GM19099 (cell line): Measurements from ENCODE around the gene LDLRAD2.

Source experiments
- POLR2A ChIP-seq: IDR thresholded peaks from 3 replicates; pipeline ENCODE4 v1.6.1; 2011; ENCODE audit warnings: low read depth; ENCODE audit not compliant: insufficient read length; ENCODE audit errors: extremely low read depth

LDLRAD2 gene, protein sequence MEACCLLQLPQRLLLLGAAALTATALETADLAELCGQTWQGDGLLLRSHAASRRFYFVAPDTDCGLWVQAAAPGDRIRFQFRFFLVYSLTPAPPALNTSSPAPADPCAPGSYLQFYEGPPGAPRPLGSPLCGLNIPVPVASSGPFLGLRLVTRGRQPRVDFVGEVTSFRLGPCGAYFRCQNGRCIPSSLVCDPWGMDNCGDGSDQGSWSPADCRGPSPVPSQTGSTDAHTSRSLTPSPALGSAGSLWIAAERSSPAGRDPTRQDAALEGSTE

DNA sequence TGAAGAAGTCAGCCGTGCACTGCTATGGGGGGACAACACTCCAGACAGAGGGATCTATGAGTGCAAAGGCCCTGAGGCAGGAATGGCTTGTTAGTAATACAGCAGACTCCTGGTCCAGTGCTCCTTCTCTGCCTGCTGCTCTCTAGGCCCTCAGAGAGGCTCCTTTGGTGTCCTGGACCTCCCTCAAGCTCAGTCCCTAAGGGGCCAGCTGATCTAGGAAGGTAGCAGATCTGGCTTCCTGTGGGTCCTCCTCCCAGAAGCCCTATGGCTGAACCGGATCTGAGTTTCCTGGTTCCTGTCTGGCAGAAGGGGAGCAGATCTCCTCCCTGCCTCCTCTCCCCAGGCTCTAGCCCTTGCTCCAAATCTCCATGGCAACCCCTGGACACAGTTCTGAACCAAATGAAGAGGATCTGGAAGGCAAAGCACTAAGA, at the start of gene LDLRAD2:
TSS of gene LDLRAD2 (plus strand) at position 391 of the 431 bp plus-strand sequence. CDS start 187 bp downstream, outside the sequence.
- no peak for TF ChIP-seq POLR2A

DNA sequence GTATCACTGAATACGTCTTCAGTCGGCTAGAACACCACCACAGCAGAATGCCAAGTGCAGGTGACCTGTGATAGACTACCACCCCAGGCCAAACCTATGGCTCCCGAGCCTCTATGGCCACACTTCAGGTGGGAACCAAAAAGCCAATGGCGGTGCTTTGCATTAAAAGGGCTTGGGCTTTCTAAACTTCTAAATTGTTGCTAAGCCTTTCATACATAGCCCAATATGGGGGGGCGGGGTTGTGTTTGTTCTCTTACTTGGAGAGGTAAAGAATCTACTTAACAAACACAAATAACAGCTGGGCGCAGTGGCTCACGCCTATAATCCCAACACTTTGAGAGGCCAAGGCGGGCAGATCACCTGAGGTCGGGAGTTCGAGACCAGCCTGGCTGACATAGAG, 48.8 kb upstream of the LDLRAD2 start:
- no peak for TF ChIP-seq POLR2A

DNA sequence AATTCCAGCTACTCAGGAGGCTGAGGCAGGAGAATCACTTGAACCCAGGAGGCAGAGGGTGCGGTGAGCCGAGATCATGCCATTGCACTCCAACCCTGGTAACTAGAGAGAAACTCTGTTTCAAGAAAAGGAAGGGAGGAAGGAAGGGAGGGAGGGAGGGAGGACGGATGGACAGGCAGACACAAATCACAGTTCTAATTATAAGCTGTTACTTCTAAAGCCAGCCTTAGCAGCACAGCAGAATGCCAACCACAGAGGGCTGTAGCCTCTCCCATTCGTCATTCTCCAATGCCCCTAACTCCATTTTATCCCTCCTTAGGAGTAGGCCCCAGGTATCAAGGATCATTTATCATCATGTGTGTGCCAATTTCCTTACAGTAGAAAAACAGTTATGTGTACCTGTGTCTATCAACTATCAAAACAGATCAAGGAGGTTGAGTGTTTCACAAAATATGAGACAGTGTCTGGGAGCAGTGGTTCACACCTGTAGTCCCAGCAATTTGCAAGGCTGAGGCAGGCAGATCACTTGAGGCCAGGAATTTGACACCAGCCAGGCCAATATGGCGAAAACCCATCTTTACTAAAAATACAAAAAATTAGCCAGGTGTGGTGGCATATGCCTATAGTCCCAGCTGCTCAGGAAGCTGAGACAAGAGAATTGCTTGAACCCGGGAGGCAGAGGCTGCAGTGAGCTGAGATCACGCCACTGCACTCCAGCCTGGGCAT, 48.2 kb upstream of the LDLRAD2 start:
- TF ChIP-seq POLR2A: no peak

DNA sequence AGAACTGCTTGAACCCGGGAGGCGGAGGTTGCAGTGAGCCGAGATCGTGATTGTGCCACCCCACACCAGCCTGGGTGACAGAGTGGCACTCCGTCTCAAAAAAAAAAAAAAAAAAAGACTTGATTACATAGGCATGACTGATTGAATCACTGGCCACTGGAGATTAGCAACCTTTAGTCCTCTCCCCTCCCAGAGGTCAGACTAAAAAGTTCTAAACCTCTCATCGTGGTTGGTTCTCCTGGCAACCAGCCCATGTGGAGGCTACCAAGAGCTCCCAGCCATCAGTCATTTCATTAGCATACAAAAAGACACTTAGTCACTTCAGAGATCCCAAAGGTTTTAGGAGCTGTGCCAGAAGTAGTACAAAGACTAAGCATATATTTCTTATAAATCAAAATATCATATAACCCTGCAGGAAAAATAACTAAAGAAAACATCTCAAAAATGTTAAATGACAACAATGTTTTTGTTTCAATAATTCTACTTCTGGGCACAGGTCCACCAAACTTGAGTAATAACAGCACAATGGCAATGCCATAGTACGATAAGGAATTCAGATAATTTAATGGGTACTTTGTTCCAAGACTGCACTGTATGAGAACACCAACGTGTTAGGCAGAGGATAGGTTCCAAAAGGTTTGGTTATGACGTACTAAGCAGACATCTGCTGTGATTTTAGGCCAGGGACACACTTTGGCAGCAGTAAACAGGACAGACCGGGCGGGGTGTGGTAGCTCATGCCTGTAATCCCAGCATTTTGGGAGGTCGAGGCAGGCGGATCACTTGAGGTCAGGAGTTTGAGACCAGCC, 47.2 kb upstream of the LDLRAD2 start:
- no peak for TF ChIP-seq POLR2A

DNA sequence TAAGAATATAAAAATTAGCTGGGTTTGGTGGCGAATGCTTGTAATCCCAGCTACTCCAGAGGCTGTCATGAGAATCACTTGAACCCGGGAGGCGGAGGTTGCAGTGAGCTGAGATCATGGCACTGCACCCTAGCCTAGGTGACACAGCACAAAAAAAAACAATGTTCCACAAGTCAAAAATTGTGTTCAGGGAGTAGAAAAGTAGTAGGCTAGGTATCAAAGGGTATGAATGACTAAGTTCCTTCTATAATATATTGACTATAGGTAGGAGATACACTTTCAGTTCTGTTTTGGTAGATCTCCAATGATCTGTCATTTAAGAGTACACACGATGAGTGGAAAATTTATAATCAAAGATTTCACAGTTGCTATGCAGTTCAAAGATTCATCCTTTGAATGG, 45.9 kb upstream of the LDLRAD2 start:
- no peak for TF ChIP-seq POLR2A

DNA sequence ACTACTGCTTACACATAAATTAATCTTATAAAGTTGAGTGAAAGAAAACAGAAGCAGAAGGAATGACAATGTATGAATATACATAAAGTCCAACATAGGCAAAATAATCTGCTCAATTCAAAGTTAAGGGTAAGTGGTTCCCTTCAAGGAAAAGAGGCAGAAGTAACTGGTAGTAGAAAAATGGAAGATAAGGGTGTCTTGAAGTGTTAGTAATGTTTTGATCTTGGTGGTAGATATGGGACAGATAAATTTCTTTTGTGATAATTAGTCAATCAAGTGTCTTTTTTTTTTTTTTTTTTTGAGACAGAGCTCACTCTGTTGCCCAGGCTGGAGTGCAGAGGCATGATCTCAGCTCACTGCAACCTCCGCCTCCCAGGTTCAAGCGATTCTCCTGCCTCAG, 41.9 kb upstream of the LDLRAD2 start:
- no peak for TF ChIP-seq POLR2A

DNA sequence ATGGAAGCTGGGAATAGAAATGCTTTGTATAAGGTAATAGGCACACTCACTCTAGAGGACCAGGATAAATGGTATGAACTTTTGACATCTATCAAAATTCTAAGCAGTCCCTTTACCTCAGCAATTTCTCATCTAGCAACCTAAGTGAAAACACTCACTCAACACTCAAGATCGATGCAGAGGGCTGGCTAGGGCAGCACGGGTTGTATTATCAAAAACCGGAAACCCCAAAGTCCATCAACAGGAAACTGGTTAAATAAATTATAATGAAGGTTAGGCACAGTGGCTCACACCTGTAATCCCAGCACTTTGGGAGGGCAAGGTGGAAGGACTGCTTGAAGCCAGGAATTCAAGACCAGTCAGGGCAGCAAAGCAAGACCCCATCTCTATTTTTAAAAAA, 38.5 kb upstream of the LDLRAD2 start:
- TF ChIP-seq POLR2A: no peak

GRCh38 chr1:21774835-21775549, 37.1 kb upstream of the LDLRAD2 start:
- TF ChIP-seq POLR2A: no peak

- TF ChIP-seq POLR2A: no peak
Observed at GRCh38 chr1:21775550-21775914, 36.5 kb upstream of the LDLRAD2 start.

GRCh38 chr1:21775985-21776562, 36.0 kb upstream of the LDLRAD2 start:
- no peak for TF ChIP-seq POLR2A

DNA sequence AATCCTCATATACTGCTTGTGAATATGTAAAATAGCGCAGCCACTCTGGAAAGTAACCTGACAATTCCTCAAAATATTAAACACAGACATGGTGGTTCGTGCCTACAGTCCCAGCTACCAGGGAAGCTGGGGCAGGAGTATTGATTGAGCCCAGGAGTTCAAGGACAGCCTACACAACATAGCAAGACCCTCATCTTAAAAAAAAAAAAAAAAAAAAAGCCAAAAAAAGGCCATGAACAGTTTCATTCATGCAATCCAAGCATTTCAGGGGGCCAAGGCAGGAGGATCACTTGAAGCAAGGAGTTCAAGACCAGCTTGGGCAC, 33.7 kb upstream of the LDLRAD2 start:
- no peak for TF ChIP-seq POLR2A

DNA sequence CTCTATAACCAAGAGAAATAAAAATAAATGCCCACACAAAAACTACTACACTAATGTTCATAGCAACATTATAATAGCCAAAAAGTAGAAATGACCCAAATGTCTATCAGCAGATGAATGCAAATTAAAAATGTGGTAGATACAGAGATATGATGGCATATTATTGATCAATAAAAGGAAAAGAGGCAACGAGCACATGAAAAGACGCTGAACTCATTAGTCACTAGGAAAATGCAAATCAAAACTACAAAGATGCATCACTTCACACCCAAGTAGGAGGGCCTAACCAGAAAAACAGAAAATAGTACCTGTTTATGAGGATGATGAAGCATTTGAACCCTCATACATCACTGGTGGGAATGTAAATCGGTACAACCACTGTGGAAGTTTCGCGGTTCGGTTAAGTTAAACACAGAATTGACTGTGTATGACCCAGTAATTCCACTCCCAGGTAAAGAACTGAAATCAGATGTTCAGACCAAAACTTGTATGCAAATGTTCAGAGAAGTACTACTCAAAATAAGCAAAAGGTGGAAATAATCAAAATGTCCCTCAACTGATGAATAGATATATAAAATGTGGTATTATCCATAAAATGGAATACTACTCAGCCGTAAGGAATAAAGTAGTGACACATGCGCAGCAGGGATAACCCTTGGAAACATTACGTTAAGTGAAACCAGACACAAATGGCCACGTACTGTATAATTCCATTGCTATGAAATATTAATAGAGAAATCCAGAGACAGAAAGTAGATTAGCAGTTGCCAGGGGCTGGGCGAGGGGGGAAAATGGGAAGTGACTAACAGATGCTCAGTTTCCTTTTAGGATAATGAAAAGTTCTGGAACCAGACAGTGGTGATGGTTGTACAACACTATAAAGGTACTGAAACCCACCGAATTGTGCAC, 32.2 kb upstream of the LDLRAD2 start:
- TF ChIP-seq POLR2A: peak; percentile 50

DNA sequence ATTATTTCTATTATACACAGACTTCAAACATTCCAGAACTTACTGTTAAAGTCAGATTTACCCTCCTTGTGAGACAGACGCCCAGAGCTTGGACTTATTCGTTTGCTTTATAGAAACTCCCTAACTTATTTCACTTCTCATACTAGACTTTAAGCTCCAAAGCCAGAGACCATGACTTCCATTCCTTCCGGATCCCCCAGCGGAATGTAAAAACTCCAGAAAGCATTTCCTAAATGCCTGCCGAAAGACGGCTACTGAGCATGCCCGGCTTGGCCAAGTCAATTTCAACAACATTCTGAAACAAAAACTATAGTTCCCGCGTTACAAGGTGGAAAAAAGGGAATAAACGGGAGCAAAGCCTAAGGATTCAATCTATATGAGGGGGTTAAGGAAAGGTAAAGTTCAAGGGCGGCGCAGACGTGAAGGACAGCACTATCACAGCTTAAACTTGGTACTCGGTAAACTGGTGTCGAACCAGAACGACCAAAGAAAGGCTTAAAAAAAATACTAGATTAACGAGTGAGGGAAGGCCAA, 30.2 kb upstream of the LDLRAD2 start:
- peak; percentile 47 for TF ChIP-seq POLR2A
